ENCODE data around the gene LIAS.
A peak's percentile ranks its signal among the peaks of the same experiment; 100 is the strongest.
"Not testable (repeated sequence)": the region's sequence is repeated elsewhere in the genome, so short reads cannot be mapped to it uniquely, and the experiment has no call there.

The LIAS gene

DNA sequence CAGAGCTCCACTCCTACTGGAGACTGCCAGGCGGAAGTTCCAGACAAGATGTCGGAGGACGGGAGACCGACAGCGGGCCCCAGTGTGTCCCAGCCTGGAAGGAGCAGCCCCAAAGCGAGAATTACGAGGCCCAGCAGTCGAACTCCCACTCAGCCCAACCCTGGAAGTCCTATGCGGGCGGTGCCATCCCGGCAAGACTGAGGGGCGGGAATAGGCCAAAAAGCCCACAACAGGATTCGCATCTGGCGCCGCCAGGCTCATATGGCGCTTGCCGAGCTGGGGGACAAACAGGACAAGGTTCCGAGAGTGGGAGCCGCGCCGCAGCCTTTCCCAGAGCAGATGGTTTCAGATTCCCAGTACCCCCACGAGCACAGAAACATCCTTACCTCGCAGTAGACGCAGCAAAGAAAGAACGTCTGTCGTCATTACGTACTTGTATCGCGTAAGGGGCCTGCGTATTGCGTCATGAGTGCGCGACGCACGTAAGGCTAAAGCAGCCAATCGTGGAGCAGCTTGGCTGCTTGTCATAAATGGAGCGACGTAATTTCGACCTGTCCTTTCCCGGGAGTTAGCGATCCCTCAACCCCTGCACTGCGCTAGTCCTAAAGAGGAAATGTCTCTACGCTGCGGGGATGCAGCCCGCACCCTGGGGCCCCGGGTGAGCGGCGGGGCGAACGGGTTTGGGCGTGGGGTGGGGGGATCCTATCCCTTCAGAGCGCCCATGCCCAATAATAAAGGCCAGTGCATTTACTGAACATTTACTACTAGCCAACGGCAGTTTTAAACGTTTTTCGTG is at the start of gene LIAS, which contains the start of gene RPL9:
Gene LIAS, plus strand, starts transcription at position 552 of the 796 bp plus-strand sequence. Its CDS starts 62 bp downstream, at position 614.
Gene RPL9, minus strand, starts transcription at position 418 of the 796 bp plus-strand sequence. CDS start 483 bp downstream, outside the sequence.
- DNase-seq, result peak; percentile 91

GRCh38 chr4:39410415-39410814 is 48.4 kb upstream of the LIAS start:
- DNase-seq, result no peak

GRCh38 chr4:39411561-39411960 is 47.3 kb upstream of the LIAS start:
- not testable (repeated sequence) for DNase-seq

DNA sequence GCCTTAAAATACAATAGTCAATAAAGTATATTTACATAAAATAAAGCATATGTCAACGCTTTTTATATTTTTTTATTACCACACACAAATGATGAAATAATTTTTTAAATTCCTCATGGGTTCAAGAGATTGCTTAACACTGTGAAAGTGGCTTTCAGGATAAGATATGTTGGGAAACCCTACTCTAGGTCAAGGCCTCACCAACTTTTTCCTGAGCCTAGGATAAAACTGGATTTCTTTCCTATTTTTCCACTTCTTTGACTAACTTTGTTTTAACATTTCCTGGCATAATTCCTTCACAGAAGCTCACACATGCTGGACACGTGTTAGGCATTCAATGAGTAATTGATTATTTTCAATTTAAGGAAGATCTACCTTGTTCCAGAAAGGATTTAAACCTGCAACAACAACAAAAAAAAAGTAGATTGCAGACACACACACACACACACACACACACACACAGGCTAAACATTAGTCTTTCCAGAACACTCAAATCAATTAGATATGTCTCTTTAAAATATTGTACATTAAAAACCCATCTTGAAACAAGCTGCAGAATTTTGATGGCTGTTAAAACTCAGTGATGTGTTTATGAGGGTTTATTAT is 43.1 kb upstream of the LIAS start:
- no peak for DNase-seq

GRCh38 chr4:39422247-39422646 is 36.6 kb upstream of the LIAS start:
- DNase-seq, result no peak

- DNase-seq, result not testable (repeated sequence)
Observed at GRCh38 chr4:39425297-39425696, 33.6 kb upstream of the LIAS start.

DNA sequence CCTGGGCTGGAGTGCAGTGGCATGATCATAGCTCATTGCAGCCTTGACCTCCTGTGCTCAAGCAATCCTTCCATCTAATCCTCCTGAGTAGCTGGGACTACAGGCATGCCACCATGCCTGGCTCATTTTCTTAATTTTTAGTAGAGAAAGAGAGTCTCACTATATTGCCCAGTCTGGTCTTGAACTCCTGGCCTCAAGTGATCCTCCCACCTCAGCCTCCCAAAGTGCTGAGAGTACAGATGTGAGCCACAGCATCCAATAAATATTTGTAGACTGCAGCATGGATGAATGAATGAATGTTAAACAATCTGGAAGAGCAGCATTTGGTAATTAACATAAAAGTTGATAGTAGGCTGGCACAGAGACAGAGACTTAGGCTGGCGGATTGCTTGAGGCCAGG is 32.1 kb upstream of the LIAS start:
- DNase-seq, result no peak

DNA sequence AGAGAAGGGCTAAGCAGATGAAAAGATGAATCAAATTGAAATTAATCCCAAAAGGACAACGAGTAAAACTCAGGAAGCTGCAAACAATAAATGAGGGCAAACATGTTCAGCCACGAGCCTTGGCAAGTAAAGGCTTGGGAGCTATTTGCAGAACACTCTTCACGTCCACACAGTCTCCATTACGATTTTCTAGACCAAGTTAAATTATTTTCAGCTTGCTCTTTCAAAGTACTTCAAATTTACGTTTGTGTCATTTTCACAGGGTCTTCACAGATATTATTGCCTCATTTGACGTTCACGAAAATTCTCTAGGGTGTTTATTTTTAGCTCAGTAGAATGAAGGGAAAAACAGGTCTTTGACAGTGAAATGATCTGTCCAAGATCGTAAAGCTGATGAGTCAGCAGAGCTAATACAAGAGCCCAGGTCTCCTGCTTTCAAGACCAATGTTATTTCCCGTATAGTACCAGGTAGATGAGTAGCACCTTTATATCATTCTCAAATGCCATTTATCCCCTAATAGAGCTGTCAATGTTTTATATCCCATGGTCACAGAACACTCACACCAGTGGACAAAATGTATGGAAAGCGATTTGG is 31.2 kb upstream of the LIAS start:
- DNase-seq, result no peak

- DNase-seq, result no peak
Observed at GRCh38 chr4:39429476-39430334, 29.2 kb upstream of the LIAS start.

- DNase-seq, result no peak
Observed at GRCh38 chr4:39433878-39434492, 24.9 kb upstream of the LIAS start.

GRCh38 chr4:39435659-39436563 is 22.9 kb upstream of the LIAS start:
- no peak for DNase-seq

DNA sequence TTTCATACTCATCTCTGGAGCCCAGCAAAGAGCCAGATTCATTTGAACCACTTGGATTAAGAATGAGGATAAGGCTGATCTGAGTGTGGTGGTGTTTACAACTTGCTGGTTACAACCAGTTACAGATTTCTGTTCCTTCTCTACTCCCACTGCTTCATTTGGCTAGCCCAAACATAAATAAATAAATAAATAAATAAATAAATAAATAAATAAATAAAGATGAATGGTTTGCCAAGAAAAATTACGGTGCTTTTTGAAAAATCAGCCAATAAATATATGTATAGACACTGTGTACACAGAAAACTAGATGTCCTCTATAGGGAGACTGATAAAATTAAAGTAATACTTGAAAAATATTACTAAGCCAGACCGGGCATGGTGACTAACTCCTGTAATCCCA is 17.3 kb upstream of the LIAS start:
- DNase-seq, result no peak

DNA sequence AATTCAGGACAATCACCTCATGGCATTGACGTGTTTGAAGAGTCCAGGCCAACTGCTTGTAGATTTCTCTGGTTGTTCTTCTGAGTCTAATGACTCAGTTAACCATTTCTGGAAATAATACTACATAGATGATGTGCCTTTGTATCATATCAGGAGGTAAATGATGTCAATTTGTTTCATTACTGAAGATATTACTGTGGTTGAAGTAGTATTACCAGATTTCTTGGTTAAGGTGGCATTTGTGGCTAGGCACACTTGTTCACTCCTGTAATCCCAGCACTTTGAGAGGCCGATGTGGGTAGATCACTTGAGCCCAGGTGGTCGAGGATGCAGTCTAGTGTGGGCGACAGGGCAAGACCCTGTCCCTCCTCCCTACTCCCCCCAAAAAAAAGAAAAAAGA is 15.9 kb upstream of the LIAS start:
- no peak for DNase-seq

DNA sequence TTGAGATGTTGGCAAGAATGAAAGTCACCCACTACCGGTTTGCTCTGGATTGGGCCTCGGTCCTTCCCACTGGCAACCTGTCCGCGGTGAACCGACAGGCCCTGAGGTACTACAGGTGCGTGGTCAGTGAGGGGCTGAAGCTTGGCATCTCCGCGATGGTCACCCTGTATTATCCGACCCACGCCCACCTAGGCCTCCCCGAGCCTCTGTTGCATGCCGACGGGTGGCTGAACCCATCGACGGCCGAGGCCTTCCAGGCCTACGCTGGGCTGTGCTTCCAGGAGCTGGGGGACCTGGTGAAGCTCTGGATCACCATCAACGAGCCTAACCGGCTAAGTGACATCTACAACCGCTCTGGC is 12.4 kb upstream of the LIAS start:
- DNase-seq, result no peak

GRCh38 chr4:39446842-39447573 is 11.8 kb upstream of the LIAS start:
- no peak for DNase-seq

- DNase-seq, result no peak
Observed at GRCh38 chr4:39450618-39451017, 8.2 kb upstream of the LIAS start.

DNA sequence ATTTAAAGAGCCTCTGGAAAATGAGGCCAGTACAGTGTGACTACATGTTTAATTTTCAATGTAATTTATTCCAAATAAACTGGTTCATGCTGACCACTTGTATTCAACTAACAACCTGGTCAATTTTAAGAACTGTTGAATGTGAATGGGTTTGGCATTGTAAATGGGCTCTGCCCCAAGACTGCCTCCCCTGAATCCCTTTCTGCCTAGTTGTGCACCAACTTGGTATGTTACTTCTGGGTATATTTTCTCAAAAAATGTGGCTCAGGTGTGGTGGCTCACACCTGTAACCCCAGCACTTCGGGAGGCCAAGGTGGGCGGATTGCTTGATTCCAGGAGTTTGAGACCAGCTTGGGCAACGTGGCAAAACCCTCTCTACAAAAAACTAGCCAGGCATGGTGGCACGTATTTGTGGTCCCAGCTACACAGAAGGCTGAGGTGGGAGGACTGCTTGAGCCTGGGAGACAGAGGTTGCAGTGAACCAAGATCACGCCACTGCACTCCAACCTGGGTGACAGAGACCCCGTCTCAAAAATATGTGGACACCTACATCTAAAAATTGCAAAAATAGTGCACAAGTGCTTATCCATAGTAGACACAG is 7.3 kb upstream of the LIAS start:
- no peak for DNase-seq

DNA sequence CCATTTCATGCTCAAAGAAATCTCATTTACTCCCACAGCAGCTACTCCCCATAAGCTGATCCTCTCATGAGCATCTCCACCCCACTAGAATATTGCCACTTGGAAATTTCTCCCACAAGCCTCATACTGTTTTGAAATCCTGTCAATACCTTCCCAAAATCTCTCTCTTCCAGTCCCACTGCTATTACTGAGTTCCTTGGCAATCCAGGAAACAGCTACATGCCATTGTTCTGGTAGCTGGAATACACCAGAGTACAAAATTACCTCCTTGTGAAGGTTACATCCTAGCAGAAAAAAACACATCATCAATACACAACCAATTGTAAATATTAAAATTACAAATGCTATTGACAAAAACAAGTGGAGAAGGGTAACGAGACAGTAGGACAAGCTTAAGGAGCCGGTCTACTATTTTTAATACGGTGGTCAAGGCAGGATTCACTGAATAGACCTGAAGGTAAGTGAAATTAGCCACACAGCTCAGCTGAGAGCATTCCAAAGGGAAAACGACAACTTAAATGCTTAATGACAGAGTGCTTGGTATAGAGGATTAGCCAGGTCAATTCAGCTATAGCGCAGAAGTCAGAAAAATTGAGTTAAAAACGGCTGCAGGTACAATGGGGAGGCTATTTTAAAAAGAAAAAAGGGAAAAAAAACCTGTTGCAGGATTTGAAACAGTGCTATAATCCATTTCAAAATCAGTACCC is 6.5 kb upstream of the LIAS start:
- DNase-seq, result no peak

- DNase-seq, result no peak
Observed at GRCh38 chr4:39452860-39453587, 5.8 kb upstream of the LIAS start.

Measured in activated T-cell treated with anti-CD3 and anti-CD28 coated beads for 4 hours (primary cell).